ENCODE data around the gene WDR54.

Gene WDR54

DNA sequence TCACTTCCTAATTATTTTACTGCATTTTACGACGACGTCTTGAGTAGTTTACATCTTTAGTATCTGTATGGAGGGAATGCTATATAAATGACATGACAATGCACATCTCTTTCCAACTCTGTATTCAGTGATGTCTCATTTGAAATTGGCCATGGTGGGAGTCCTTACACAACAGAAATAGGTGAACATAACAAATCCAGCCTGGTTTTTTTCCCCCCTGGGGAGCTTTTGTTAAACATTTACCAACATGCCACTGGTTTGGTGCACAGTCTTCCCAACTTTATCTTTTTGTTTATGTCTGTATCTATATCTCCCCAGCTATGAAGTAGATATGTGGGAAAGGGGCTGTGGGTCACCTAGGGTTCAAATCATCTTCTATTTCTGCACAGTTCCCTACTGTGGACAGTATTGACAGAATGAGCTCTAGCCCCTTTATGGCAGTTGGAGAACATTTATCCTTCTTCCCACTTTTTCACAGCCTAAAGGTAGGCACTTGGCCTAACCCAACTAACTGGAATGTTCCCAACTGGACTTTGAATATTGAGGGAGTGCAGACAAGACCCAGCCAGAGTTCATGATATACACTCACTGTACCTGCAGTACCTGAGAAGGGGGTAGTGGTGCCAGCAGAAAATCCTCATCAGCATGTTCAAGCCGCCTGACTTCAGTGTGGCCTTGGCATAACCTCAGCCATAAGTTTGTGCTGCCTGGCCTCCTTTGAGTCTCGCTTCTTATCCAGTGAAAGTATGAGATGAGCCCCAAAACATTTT lies 25.9 kb downstream of the WDR54 start:
- no peaks in the 10 kb centered on the region for H3K9me3 ChIP-seq (ENCODE audit: severe bottlenecking)
- no peaks in the 10 kb centered on the region for H3K36me3 ChIP-seq (ENCODE audit: low read depth)
- H3K27ac ChIP-seq (ENCODE audit: poor library complexity, severe bottlenecking), result no peak overlapping the region
- DNase-seq (ENCODE audit: low spot score) (no peak), ATAC-seq (ENCODE audit: low read depth) (no peak)
- no peaks in the 10 kb centered on the region for H3K27me3 ChIP-seq (ENCODE audit: insufficient read depth, poor library complexity, severe bottlenecking)
- H3K4me1 ChIP-seq (ENCODE audit: insufficient read depth, poor library complexity, severe bottlenecking), result peaks cover 9% of the 10 kb centered on the region
- TF ChIP-seq, protein P1, sequence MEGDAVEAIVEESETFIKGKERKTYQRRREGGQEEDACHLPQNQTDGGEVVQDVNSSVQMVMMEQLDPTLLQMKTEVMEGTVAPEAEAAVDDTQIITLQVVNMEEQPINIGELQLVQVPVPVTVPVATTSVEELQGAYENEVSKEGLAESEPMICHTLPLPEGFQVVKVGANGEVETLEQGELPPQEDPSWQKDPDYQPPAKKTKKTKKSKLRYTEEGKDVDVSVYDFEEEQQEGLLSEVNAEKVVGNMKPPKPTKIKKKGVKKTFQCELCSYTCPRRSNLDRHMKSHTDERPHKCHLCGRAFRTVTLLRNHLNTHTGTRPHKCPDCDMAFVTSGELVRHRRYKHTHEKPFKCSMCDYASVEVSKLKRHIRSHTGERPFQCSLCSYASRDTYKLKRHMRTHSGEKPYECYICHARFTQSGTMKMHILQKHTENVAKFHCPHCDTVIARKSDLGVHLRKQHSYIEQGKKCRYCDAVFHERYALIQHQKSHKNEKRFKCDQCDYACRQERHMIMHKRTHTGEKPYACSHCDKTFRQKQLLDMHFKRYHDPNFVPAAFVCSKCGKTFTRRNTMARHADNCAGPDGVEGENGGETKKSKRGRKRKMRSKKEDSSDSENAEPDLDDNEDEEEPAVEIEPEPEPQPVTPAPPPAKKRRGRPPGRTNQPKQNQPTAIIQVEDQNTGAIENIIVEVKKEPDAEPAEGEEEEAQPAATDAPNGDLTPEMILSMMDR (IDR thresholded peaks at IDR 0.05; ENCODE audit: poor library complexity, severe bottlenecking), result no peak
- no peak overlapping the region for H3K4me3 ChIP-seq (ENCODE audit: severe bottlenecking)

DNA sequence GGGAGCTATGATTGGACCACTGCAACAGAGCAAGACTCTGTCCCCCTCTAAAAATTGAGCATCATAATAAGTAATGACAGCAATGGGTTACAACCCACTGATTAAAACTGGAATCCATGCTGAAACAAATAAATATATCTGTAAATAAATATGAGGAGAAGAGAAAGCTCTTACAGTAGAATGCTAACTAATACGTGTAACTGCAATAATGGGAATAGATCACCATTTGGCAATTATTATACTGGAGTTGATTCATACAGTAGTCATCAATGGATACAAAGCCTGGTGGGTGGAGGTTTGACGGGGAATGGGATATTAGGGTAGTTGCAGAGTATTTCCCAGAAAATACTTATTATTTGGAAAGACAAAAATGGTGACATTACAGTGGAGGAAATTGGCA lies 27.2 kb downstream of the WDR54 start:
- TF ChIP-seq, protein P1 (IDR thresholded peaks at IDR 0.05; ENCODE audit: poor library complexity, severe bottlenecking), result no peak
- no peak overlapping the region for H3K4me3 ChIP-seq (ENCODE audit: severe bottlenecking)
- ATAC-seq (ENCODE audit: low read depth), result peak; percentile 55
- H3K9me3 ChIP-seq (ENCODE audit: severe bottlenecking), result no peaks in the 10 kb centered on the region
- H3K27me3 ChIP-seq (ENCODE audit: insufficient read depth, poor library complexity, severe bottlenecking), result no peaks in the 10 kb centered on the region
- no peaks in the 10 kb centered on the region for H3K36me3 ChIP-seq (ENCODE audit: low read depth)
- no peak overlapping the region for H3K27ac ChIP-seq (ENCODE audit: poor library complexity, severe bottlenecking)
- H3K4me1 ChIP-seq (ENCODE audit: insufficient read depth, poor library complexity, severe bottlenecking), result peaks cover 6% of the 10 kb centered on the region
- DNase-seq (ENCODE audit: low spot score), result no peak

DNA sequence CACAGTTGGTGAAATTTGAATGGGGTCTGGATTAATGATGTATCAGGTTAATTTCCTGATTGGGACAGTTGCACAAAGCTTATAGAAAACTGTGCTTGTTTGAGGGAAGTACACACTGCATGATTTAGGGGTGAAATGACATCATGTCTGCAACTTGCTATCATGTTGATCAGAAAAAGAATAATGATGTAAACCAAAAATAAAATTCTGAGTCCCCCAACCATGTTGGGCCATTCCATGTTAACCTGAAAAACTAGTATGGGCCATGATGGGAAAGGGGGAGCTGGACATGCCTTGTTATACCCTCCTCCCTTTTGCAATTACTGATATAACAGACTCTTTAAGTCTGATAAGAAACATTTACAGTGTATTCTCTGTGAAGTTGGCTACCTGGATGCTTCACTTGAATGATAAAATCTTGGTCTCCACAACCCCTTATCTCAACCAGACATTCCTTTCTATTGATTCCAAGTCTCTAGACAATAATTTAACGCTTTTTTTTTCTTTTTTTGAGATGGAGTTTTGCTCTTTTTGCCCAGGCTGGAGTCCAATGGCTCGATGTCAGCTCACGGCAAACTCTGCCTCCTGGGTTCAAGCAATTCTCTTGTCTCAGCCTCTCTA lies 29.1 kb downstream of the WDR54 start:
- H3K4me3 ChIP-seq (ENCODE audit: severe bottlenecking), result no peak overlapping the region
- ATAC-seq (ENCODE audit: low read depth), result no peak

DNA sequence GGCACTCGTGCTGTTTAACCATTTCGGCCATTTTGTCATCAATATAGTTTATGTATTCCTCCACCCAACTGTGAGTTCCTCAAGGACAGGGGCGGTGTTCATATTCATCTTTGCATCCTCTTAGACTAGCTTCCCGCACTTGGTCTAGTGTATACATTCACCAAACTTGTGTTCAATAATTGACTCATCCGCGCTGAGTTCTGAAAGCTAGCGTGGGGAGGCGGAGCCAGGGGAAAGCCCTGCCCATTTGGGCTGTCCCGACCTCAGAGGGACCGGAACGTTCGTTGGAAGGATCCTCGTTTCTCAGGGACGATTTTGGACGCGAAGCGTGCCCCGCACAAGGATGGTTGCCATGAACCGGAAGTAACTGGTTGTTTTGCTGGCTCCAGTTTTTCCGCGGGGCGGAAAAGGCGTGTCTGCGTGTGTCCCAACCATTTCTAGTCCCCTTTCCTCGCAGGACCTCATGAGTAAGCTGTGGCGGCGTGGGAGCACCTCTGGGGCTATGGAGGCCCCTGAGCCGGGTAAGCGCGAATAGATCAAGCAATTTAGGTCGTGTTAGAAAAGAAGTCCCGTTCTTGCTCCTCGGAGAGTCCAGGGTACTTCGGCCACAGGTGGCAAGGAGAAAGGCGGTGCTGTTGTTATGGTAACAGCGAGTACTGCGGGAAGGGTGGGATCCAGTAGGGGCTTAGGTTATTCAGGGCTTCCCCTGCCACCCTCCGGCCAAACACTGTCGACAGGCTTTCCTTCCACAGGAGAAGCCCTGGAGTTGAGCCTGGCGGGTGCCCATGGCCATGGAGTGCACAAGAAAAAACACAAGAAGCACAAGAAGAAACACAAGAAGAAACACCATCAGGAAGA lies 33.4 kb downstream of the WDR54 start, which contains the start of gene INO80B:
Gene INO80B (plus strand): TSS at position 434 of the 858 bp plus-strand sequence. CDS start 30 bp downstream, at position 464.
- Histone ChIP-seq H3K36me3 (ENCODE audit: low read depth) (peaks cover 6% of the 10 kb centered on the region; the same call in 1 of the 2 replicates), H3K27ac (ENCODE audit: poor library complexity, severe bottlenecking) (no peak within 1 kb of the TSS), H3K4me1 (ENCODE audit: insufficient read depth, poor library complexity, severe bottlenecking) (peaks cover 12% of the 10 kb centered on the region), H3K27me3 (ENCODE audit: insufficient read depth, poor library complexity, severe bottlenecking) (no peaks in the 10 kb centered on the region), H3K4me3 (ENCODE audit: severe bottlenecking) (peak within 1 kb of the TSS; percentile 52), H3K9me3 (ENCODE audit: severe bottlenecking) (no peaks in the 10 kb centered on the region)
- TF ChIP-seq, protein P1 (IDR thresholded peaks at IDR 0.05; ENCODE audit: poor library complexity, severe bottlenecking), result peak; percentile 11
- peak; percentile 88 for DNase-seq (ENCODE audit: low spot score)
- peak; percentile 37 for ATAC-seq (ENCODE audit: low read depth)

More for the DNA sequence above, 29.1 kb downstream of the WDR54 start:
- Histone ChIP-seq H3K9me3 (ENCODE audit: severe bottlenecking) (no peaks in the 10 kb centered on the region), H3K4me1 (ENCODE audit: insufficient read depth, poor library complexity, severe bottlenecking) (peaks cover 3% of the 10 kb centered on the region), H3K27ac (ENCODE audit: poor library complexity, severe bottlenecking) (no peak overlapping the region), H3K27me3 (ENCODE audit: insufficient read depth, poor library complexity, severe bottlenecking) (no peaks in the 10 kb centered on the region), H3K36me3 (ENCODE audit: low read depth) (no peaks in the 10 kb centered on the region)
- TF ChIP-seq, protein P1 (IDR thresholded peaks at IDR 0.05; ENCODE audit: poor library complexity, severe bottlenecking), result no peak
- no peak for DNase-seq (ENCODE audit: low spot score)

Measured in RWPE2 (cell line).